ENCODE data around the gene DBH.

DNA sequence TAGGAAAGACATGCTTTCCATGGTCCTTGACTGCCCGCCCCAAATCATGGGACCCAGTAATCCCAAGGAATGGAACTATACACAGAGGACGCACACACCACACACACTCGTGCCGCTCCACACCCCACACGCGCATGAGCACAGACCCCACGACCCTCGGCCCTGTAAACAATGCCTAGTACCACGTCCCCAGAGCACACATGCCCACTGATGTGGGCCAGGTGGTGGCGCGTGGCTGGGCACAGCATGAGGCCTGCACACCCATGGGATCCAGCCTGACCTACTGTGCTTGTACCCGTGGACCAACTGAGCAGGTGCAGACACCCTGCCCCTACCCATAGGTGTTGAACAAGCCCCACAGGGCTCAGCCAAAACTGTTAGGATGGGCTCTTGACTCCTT lies 739 bp downstream of the DBH start:
- TF ChIP-seq CEBPB (IDR thresholded peaks at IDR 0.05) (no peak), TAF1 (IDR thresholded peaks at IDR 0.05; ENCODE audit: low read depth) (no peak), TEAD4 (IDR thresholded peaks at IDR 0.05) (no peak), YY1 (IDR thresholded peaks at IDR 0.05; ENCODE audit: low read depth) (no peak), NFIC (IDR thresholded peaks at IDR 0.05) (no peak), RAD21 (IDR thresholded peaks at IDR 0.05; ENCODE audit: low read depth) (no peak), EGR1 (IDR thresholded peaks at IDR 0.05) (no peak)
- TF ChIP-seq, protein P1, sequence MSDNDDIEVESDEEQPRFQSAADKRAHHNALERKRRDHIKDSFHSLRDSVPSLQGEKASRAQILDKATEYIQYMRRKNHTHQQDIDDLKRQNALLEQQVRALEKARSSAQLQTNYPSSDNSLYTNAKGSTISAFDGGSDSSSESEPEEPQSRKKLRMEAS (IDR thresholded peaks at IDR 0.05): no peak
- TF ChIP-seq, protein P2, sequence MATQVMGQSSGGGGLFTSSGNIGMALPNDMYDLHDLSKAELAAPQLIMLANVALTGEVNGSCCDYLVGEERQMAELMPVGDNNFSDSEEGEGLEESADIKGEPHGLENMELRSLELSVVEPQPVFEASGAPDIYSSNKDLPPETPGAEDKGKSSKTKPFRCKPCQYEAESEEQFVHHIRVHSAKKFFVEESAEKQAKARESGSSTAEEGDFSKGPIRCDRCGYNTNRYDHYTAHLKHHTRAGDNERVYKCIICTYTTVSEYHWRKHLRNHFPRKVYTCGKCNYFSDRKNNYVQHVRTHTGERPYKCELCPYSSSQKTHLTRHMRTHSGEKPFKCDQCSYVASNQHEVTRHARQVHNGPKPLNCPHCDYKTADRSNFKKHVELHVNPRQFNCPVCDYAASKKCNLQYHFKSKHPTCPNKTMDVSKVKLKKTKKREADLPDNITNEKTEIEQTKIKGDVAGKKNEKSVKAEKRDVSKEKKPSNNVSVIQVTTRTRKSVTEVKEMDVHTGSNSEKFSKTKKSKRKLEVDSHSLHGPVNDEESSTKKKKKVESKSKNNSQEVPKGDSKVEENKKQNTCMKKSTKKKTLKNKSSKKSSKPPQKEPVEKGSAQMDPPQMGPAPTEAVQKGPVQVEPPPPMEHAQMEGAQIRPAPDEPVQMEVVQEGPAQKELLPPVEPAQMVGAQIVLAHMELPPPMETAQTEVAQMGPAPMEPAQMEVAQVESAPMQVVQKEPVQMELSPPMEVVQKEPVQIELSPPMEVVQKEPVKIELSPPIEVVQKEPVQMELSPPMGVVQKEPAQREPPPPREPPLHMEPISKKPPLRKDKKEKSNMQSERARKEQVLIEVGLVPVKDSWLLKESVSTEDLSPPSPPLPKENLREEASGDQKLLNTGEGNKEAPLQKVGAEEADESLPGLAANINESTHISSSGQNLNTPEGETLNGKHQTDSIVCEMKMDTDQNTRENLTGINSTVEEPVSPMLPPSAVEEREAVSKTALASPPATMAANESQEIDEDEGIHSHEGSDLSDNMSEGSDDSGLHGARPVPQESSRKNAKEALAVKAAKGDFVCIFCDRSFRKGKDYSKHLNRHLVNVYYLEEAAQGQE (IDR thresholded peaks at IDR 0.05; ENCODE audit: low read depth): no peak

All from Ishikawa (cell line).